GM23248 (cell line): ENCODE data around the gene SLC45A1.

Source experiments
- EZH2 ChIP-seq: fragments of 200-600 bp; sonication (generic); IDR thresholded peaks from 2 replicates; pipeline ENCODE4 v1.6.1; 2018; ENCODE audit warnings: antibody characterized with exemption, mild to moderate bottlenecking; ENCODE audit not compliant: insufficient read depth, poor library complexity, severe bottlenecking
- EZH2phosphoT487 ChIP-seq: fragments of 200-600 bp; sonication (generic); IDR thresholded peaks from 2 replicates; pipeline ENCODE4 v1.6.1; 2018; ENCODE audit warnings: antibody characterized with exemption, moderate library complexity, mild to moderate bottlenecking, low read depth; ENCODE audit not compliant: insufficient read depth

DNA sequence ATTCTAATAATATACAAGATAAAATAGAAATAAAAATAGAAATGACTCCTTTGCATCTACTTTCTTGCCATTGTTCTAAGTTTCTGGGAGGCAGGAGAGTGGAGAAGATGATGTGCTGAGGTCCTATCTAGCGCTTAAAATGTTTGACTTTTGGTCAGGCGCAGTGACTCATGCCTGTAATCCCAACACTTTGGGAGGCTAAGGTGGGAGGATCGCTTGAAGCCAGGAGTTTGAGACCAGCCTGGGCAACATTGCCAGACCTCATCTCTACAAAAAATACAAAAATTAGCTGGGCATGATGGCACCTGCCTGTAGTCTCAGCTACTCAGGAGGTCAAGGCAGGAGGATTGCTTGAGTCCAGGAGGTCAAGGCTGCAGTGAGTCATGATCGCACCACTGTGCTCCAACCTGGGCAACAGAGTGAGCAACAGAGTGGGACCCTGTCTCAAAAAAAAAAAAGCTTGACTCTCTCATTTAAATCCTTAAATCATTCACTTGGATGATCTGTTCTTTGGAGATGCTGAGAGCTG lies 24.2 kb upstream of the SLC45A1 start:
- TF ChIP-seq EZH2 (no peak), EZH2phosphoT487 (no peak)
